NCI-H524 treated with DMSO at 0.1 percent for 48 hours (cell line): Measurements from ENCODE around the gene RPL7A.
A peak's percentile ranks its signal among the peaks of the same experiment; 100 is the strongest.
"Not testable (repeated sequence)": the region's sequence is repeated elsewhere in the genome, so short reads cannot be mapped to it uniquely, and the experiment has no call there.

ENCODE experiments used
- DNase-seq: peaks from one replicate; lab custom pipeline; 2025; lab: John Stamatoyannopoulos, UW

RPL7A gene

GRCh38 chr9:133369422-133369821, 21.4 kb downstream of the RPL7A start:
- no peak for DNase-seq

- DNase-seq = no peak
Observed at GRCh38 chr9:133369933-133370332, 21.9 kb downstream of the RPL7A start.

- no peak for DNase-seq
Observed at GRCh38 chr9:133370685-133371084, 22.7 kb downstream of the RPL7A start.

- DNase-seq = no peak
Observed at GRCh38 chr9:133371261-133371711, 23.3 kb downstream of the RPL7A start.

- no peak for DNase-seq
Observed at GRCh38 chr9:133372144-133372543, 24.1 kb downstream of the RPL7A start.

GRCh38 chr9:133374612-133375115, 26.6 kb downstream of the RPL7A start:
- DNase-seq = no peak

GRCh38 chr9:133375116-133375723, 27.2 kb downstream of the RPL7A start:
- DNase-seq = no peak

- DNase-seq = peak; percentile 62
Observed at GRCh38 chr9:133375724-133376654, 28.0 kb downstream of the RPL7A start, which contains the start of the genes STKLD1 and SURF4. STKLD1 (plus strand) TSS chr9:133376366; CDS start chr9:133376474, 108 bp downstream. SURF4 (minus strand) TSS chr9:133376060; CDS start chr9:133375969, 91 bp downstream.

GRCh38 chr9:133377280-133377679, 29.3 kb downstream of the RPL7A start:
- DNase-seq = not testable (repeated sequence)

- no peak for DNase-seq
Observed at GRCh38 chr9:133377721-133378216, 29.8 kb downstream of the RPL7A start.

GRCh38 chr9:133378408-133378962, 30.5 kb downstream of the RPL7A start:
- no peak for DNase-seq

- no peak for DNase-seq
Observed at GRCh38 chr9:133379153-133380086, 31.4 kb downstream of the RPL7A start.

GRCh38 chr9:133380734-133381133, 32.7 kb downstream of the RPL7A start:
- no peak for DNase-seq

- no peak for DNase-seq
Observed at GRCh38 chr9:133382507-133383141, 34.6 kb downstream of the RPL7A start.

GRCh38 chr9:133383438-133383837, 35.4 kb downstream of the RPL7A start:
- DNase-seq = no peak

- no peak for DNase-seq
Observed at GRCh38 chr9:133384736-133385321, 36.8 kb downstream of the RPL7A start.

GRCh38 chr9:133385452-133385851, 37.4 kb downstream of the RPL7A start:
- no peak for DNase-seq

- DNase-seq = no peak
Observed at GRCh38 chr9:133386338-133386737, 38.3 kb downstream of the RPL7A start.

GRCh38 chr9:133387680-133388079, 39.7 kb downstream of the RPL7A start:
- DNase-seq = no peak

GRCh38 chr9:133389025-133389557, 41.1 kb downstream of the RPL7A start:
- DNase-seq = no peak
